IMR-90 (cell line): ENCODE measurements around the gene LRRC4C. TPM values are rescaled to one million over a fixed set of nuclear protein-coding genes. Genes with fewer than 3 reads are reported as not detected.

Source experiments
- ATAC-seq: fragments of 200-7000 bp; cut with Tn5 transposase; 2 replicates; pipeline ENCODE4 v1.9.1; 2020; ENCODE audit warnings: low read depth, mild to moderate bottlenecking, moderate library complexity
- BruUV-seq: library from RNA; stranded (reverse); fragments of 400-500 nt; replicated peaks from 2 replicates; lab custom pipeline; 2021; lab: Mats Ljungman, UMichigan
- CTCF ChIA-PET: fragments of 300-600 bp; formaldehyde crosslinking; extraction: SDS; loops from one replicate; lab custom pipeline; 2021; ENCODE audit warnings: antibody characterized with exemption; lab: Yijun Ruan, JAX
- POLR2A ChIA-PET: fragments of 300-600 bp; sonication (Branson Sonifier 250); formaldehyde crosslinking; loops from one replicate; lab custom pipeline; 2022; ENCODE audit warnings: antibody characterized with exemption; ENCODE audit not compliant: unreplicated experiment; lab: Charles Lee
- DNase-seq: peaks from one replicate; pipeline ENCODE4 v3.0.0; 2013
- H2AFZ ChIP-seq: replicated peaks from 2 replicates; pipeline ENCODE3; 2013; ENCODE audit warnings: low read length, mild to moderate bottlenecking; ENCODE audit not compliant: poor library complexity
- H2AK5ac ChIP-seq: 2 replicates; pipeline ENCODE4 v1.6.1; 2013; ENCODE audit warnings: low read depth, low read length, inconsistent platforms
- H2AK9ac ChIP-seq: replicated peaks from 2 replicates; pipeline ENCODE3; 2013; ENCODE audit warnings: mild to moderate bottlenecking, low read depth, low read length, moderate library complexity; ENCODE audit not compliant: poor library complexity
- H2BK120ac ChIP-seq: 2 replicates; pipeline ENCODE4 v1.6.1; 2013; ENCODE audit warnings: low read depth, low read length, inconsistent platforms
- H2BK15ac ChIP-seq: 3 replicates; pipeline ENCODE4 v1.6.1; 2013; ENCODE audit warnings: low read depth, low read length, inconsistent platforms
- H2BK20ac ChIP-seq: 2 replicates; pipeline ENCODE4 v1.6.1; 2013; ENCODE audit warnings: low read depth, mild to moderate bottlenecking, inconsistent platforms, low read length, moderate library complexity
- H2BK5ac ChIP-seq: 2 replicates; pipeline ENCODE4 v1.6.1; 2013; ENCODE audit warnings: mild to moderate bottlenecking, low read depth, low read length, inconsistent platforms; ENCODE audit not compliant: poor library complexity, severe bottlenecking
- H3K14ac ChIP-seq: replicated peaks from 2 replicates; pipeline ENCODE4 v1.6.1; 2013; ENCODE audit warnings: low read depth, low read length, inconsistent platforms
- H3K18ac ChIP-seq: 2 replicates; pipeline ENCODE4 v1.6.1; 2013; ENCODE audit warnings: low read depth, low read length, control low read depth
- H3K23ac ChIP-seq: 2 replicates; pipeline ENCODE4 v1.6.1; 2013; ENCODE audit warnings: low read depth, low read length, inconsistent platforms
- H3K27ac ChIP-seq: 2 replicates; pipeline ENCODE4 v1.5.1; 2013; ENCODE audit warnings: mild to moderate bottlenecking, control low read depth, low read length; ENCODE audit not compliant: insufficient read depth
- H3K27me3 ChIP-seq: 2 replicates; pipeline ENCODE4 v1.6.1; 2013; ENCODE audit warnings: low read length; ENCODE audit not compliant: control insufficient read depth, insufficient read depth
- H3K36me3 ChIP-seq: 2 replicates; pipeline ENCODE4 v1.6.1; 2013; ENCODE audit warnings: low read length, mixed read lengths; ENCODE audit not compliant: control insufficient read depth, insufficient read depth
- H3K4ac ChIP-seq: 2 replicates; pipeline ENCODE4 v1.6.1; 2013; ENCODE audit warnings: low read depth, low read length, inconsistent platforms
- H3K4me1 ChIP-seq: 2 replicates; pipeline ENCODE4 v1.6.1; 2013; ENCODE audit warnings: low read length, mixed read lengths; ENCODE audit not compliant: control insufficient read depth, insufficient read depth
- H3K4me2 ChIP-seq: 2 replicates; pipeline ENCODE4 v1.6.1; 2013; ENCODE audit warnings: low read depth, mild to moderate bottlenecking, control low read depth, low read length, moderate library complexity
- H3K4me3 ChIP-seq: 2 replicates; pipeline ENCODE4 v1.5.1; 2013; ENCODE audit warnings: low read depth, mild to moderate bottlenecking, control low read depth, low read length, moderate library complexity; ENCODE audit not compliant: insufficient read depth
- H3K56ac ChIP-seq: 2 replicates; pipeline ENCODE4 v1.6.1; 2013; ENCODE audit warnings: low read length, inconsistent platforms; ENCODE audit not compliant: insufficient read depth; ENCODE audit errors: extremely low read depth
- H3K79me1 ChIP-seq, 2 experiments: 2 replicates each; pipeline ENCODE4 v1.6.1; 2013; ENCODE audit warnings: low read length in 2 of 2, inconsistent platforms in 1 of 2, low read depth in 1 of 2
- H3K9ac ChIP-seq: 2 replicates; pipeline ENCODE4 v1.6.1; 2013; ENCODE audit warnings: low read depth, low read length, control low read depth
- H3K9me1 ChIP-seq: 2 replicates; pipeline ENCODE4 v1.6.1; 2013; ENCODE audit warnings: low read length, inconsistent platforms; ENCODE audit not compliant: insufficient read depth
- H3K9me3 ChIP-seq: 2 replicates; pipeline ENCODE4 v1.6.1; 2013; ENCODE audit warnings: low read length; ENCODE audit not compliant: control insufficient read depth, insufficient read depth
- H4K20me1 ChIP-seq: 2 replicates; pipeline ENCODE4 v1.6.1; 2013; ENCODE audit warnings: low read length, inconsistent platforms; ENCODE audit not compliant: insufficient read depth
- H4K5ac ChIP-seq: 2 replicates; pipeline ENCODE4 v1.6.1; 2013; ENCODE audit warnings: mild to moderate bottlenecking, low read depth, low read length, control low read depth
- H4K8ac ChIP-seq, 2 experiments: 2 replicates each; pipeline ENCODE4 v1.6.1; 2013; ENCODE audit warnings: low read depth in 2 of 2, low read length in 2 of 2, control low read depth in 1 of 2, inconsistent platforms in 1 of 2
- H4K91ac ChIP-seq: 2 replicates; pipeline ENCODE4 v1.6.1; 2013; ENCODE audit warnings: low read depth, low read length, inconsistent platforms; ENCODE audit not compliant: insufficient read depth
- BHLHE40 ChIP-seq: fragments of 150-350 bp; IDR thresholded peaks from 2 replicates; pipeline ENCODE4 v1.6.1; 2016; ENCODE audit warnings: mild to moderate bottlenecking, low read depth, low read length
- CEBPB ChIP-seq: IDR thresholded peaks from 2 replicates; pipeline ENCODE4 v1.6.1; 2012; ENCODE audit warnings: low read depth, low read length, improper control_type of control experiment
- CHD1 ChIP-seq: IDR thresholded peaks from 2 replicates; pipeline ENCODE4 v1.6.1; 2012; ENCODE audit warnings: low read depth, low read length, improper control_type of control experiment
- CTCF ChIP-seq: conservative IDR thresholded peaks from 2 replicates; pipeline ENCODE4 v1.5.1; 2012; ENCODE audit warnings: mild to moderate bottlenecking, low read depth, low read length, improper control_type of control experiment
- ELK1 ChIP-seq: fragments of 150-350 bp; IDR thresholded peaks from 2 replicates; pipeline ENCODE4 v1.6.1; 2016; ENCODE audit warnings: low read depth, mild to moderate bottlenecking, low read length, moderate library complexity, borderline replicate concordance
- FOS ChIP-seq: fragments of 150-350 bp; IDR thresholded peaks from 2 replicates; pipeline ENCODE4 v1.6.1; 2016; ENCODE audit warnings: low read depth, low read length
- MAFK ChIP-seq: IDR thresholded peaks from 2 replicates; pipeline ENCODE4 v1.6.1; 2012; ENCODE audit warnings: low read depth, low read length, improper control_type of control experiment
- MAZ ChIP-seq: IDR thresholded peaks from 2 replicates; pipeline ENCODE4 v1.6.1; 2012; ENCODE audit warnings: low read depth, mild to moderate bottlenecking, low read length, improper control_type of control experiment, moderate library complexity, borderline replicate concordance
- MXI1 ChIP-seq: IDR thresholded peaks from 2 replicates; pipeline ENCODE4 v1.6.1; 2012; ENCODE audit warnings: low read depth, mild to moderate bottlenecking, low read length, moderate library complexity, borderline replicate concordance
- NFE2L2 ChIP-seq: fragments of 150-350 bp; IDR thresholded peaks from 2 replicates; pipeline ENCODE4 v1.6.1; 2016; ENCODE audit warnings: low read depth, mild to moderate bottlenecking, low read length
- POLR2A ChIP-seq: IDR thresholded peaks from 2 replicates; pipeline ENCODE4 v1.6.1; 2012; ENCODE audit warnings: mild to moderate bottlenecking, low read depth, low read length
- RAD21 ChIP-seq: IDR thresholded peaks from 2 replicates; pipeline ENCODE4 v1.6.1; 2012; ENCODE audit warnings: low read length, improper control_type of control experiment
- RCOR1 ChIP-seq: IDR thresholded peaks from 2 replicates; pipeline ENCODE4 v1.6.1; 2012; ENCODE audit warnings: mild to moderate bottlenecking, low read length, improper control_type of control experiment; ENCODE audit not compliant: insufficient replicate concordance
- RFX5 ChIP-seq: IDR thresholded peaks from 2 replicates; pipeline ENCODE4 v1.8.0; 2012; ENCODE audit warnings: low read depth, mild to moderate bottlenecking, low read length, moderate library complexity
- SMC3 ChIP-seq: fragments of 150-350 bp; IDR thresholded peaks from 2 replicates; pipeline ENCODE4 v1.6.1; 2016; ENCODE audit warnings: low read depth, mild to moderate bottlenecking, antibody characterized with exemption, low read length, moderate library complexity
- USF2 ChIP-seq: fragments of 150-350 bp; IDR thresholded peaks from 2 replicates; pipeline ENCODE4 v1.6.1; 2017; ENCODE audit warnings: mild to moderate bottlenecking, antibody characterized with exemption, low read length, low read depth
- dilution Hi-C: fragments of 300-500 bp; cut with HindIII; formaldehyde crosslinking; loops from one replicate; pipeline ENCODE4 v1.14.3; 2018; ENCODE audit warnings: low sequenced_read_pairs; ENCODE audit not compliant: unreplicated experiment
- in situ Hi-C: fragments of 300-500 bp; cut with MboI; formaldehyde crosslinking; loops from 3 replicates; pipeline ENCODE4 v1.14.3; 2019; ENCODE audit warnings: low sequenced_read_pairs, inconsistent platforms, mixed read lengths
- intact Hi-C: fragments of 100-400 bp; cut with micrococcal nuclease; formaldehyde crosslinking; loops from 2 replicates; pipeline ENCODE4 v1.10.0; 2022
- polyA plus RNA-seq, 3 experiments: library from polyadenylated mRNA; depleted of rRNA; stranded (reverse); fragments of >200 nt; gene quantifications; 2 replicates each; pipeline ENCODE4 v1.2.3, GENCODE V29; 2012; ENCODE audit warnings: low replicate concordance in 1 of 3
- total RNA-seq: library from RNA; depleted of rRNA; stranded (reverse); fragments of >200 nt; gene quantifications from 2 replicates; pipeline ENCODE4 v1.2.3, GENCODE V29; 2012

The LRRC4C gene
- total and polyA plus RNA-seq, 2 of the 4 experiments (the other 2 are of a cell fraction): under 0.01 to 0.03 TPM

DNA sequence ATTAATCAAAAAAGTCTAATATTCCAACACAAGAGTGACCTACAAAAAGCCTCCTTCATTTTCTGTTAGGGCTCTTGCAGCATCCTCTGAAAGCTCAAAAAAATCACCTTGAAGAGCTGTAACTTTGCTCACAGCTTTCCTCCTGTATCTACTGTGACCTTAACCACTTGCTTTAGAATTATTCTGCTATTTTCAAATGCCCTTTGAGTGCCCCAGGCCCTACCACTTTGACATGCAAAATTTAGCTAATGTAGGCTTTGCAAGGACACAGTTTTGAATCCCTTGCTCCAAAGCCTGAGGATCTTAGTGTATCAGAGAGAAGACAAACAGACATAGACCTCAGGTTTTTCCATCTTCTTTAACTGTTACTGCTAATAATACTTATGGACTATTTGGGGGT, 253.1 kb downstream of the LRRC4C start:
- Histone ChIP-seq H3K4me3 (no peak overlapping the region), H3K4me2 (no peak overlapping the region), H3K14ac (no peak overlapping the region), H3K9ac (no peak overlapping the region), H4K91ac (no peak overlapping the region), H4K20me1 (no peaks in the 10 kb centered on the region), H4K8ac (no peak overlapping the region), H4K5ac (no peak overlapping the region), H2AK5ac (no peak overlapping the region), H3K27ac (no peak overlapping the region), H2AFZ (no peak overlapping the region), H3K9me1 (no peaks in the 10 kb centered on the region), H3K27me3 (no peaks in the 10 kb centered on the region), H3K79me1 (no peaks in the 10 kb centered on the region), H2BK120ac (no peak overlapping the region), H2BK20ac (no peak overlapping the region), H3K4me1 (no peaks in the 10 kb centered on the region), H2AK9ac (no peak overlapping the region), H3K9me3 (peaks cover 7% of the 10 kb centered on the region), H2BK5ac (no peak overlapping the region), H3K36me3 (no peaks in the 10 kb centered on the region), H3K56ac (no peak overlapping the region), H3K23ac (no peak overlapping the region), H3K4ac (no peak overlapping the region), H3K18ac (no peak overlapping the region), H2BK15ac (no peak overlapping the region)
- no peak for DNase-seq
- no peak for ATAC-seq
- in situ Hi-C loops (loop anchor here (25.0 kb wide), 1 partner anchor 894 kb away; no protein-coding TSS in a partner anchor), dilution Hi-C loops (no loop called here), intact Hi-C loops (no loop called here)
- POLR2A ChIA-PET: no interaction called here
- TF ChIP-seq USF2 (no peak), MXI1 (no peak), POLR2A (no peak), CTCF (no peak), FOS (no peak), NFE2L2 (no peak), SMC3 (no peak), ELK1 (no peak), CHD1 (no peak), MAZ (no peak), RFX5 (no peak), CEBPB (no peak), RCOR1 (no peak), MAFK (no peak), RAD21 (no peak), BHLHE40 (no peak)
- no TSS peak for BruUV-seq
- CTCF ChIA-PET: no interaction called here
